ENCODE results near the gene YY1.

DNA sequence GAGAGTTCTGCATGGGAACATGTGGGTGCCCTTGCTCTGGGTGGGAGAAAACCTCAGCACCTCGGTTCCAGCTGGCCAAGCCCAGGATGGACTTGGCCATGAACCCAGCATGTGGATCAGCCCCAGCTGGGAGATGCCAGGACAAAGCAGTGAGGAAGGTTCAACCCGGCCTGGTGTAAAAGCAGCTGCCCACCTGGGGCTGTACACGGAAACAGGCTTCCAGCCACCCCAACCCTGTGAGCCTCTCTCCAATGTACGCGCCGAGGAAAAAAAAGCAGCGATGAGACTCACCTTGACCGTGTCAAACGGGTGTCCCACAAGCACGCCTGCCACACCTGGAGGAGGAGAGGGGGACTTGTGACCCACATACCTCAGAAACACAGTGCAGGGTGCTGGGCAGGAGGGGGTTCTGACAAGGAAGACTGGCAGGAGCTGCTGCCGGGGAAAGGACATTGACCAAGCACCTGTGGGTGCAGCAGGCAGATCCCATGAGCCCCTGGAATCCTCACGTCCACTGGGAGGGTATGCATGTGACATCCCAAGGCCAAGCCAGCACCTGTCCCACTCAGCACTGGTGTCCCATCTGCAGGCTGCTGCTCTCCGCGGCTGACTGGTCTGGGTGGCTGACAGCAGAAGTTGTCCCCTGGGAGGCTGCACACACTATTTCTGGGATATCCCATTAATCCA lies 59.8 kb downstream of the YY1 start:
- TF ChIP-seq, protein P1, sequence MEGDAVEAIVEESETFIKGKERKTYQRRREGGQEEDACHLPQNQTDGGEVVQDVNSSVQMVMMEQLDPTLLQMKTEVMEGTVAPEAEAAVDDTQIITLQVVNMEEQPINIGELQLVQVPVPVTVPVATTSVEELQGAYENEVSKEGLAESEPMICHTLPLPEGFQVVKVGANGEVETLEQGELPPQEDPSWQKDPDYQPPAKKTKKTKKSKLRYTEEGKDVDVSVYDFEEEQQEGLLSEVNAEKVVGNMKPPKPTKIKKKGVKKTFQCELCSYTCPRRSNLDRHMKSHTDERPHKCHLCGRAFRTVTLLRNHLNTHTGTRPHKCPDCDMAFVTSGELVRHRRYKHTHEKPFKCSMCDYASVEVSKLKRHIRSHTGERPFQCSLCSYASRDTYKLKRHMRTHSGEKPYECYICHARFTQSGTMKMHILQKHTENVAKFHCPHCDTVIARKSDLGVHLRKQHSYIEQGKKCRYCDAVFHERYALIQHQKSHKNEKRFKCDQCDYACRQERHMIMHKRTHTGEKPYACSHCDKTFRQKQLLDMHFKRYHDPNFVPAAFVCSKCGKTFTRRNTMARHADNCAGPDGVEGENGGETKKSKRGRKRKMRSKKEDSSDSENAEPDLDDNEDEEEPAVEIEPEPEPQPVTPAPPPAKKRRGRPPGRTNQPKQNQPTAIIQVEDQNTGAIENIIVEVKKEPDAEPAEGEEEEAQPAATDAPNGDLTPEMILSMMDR (conservative IDR thresholded peaks at IDR 0.05; ENCODE audit: low read depth in 2 of 2) = no peak
- TF ChIP-seq EZH2 (IDR thresholded peaks at IDR 0.05; ENCODE audit: low read depth, unreplicated experiment) (no peak), POLR2AphosphoS5 (IDR thresholded peaks at IDR 0.05; ENCODE audit: low read depth) (no peak), CREB1 (CRISPR knock-in tag; IDR thresholded peaks at IDR 0.05; ENCODE audit: low read depth) (no peak)
- TF ChIP-seq, protein P2, sequence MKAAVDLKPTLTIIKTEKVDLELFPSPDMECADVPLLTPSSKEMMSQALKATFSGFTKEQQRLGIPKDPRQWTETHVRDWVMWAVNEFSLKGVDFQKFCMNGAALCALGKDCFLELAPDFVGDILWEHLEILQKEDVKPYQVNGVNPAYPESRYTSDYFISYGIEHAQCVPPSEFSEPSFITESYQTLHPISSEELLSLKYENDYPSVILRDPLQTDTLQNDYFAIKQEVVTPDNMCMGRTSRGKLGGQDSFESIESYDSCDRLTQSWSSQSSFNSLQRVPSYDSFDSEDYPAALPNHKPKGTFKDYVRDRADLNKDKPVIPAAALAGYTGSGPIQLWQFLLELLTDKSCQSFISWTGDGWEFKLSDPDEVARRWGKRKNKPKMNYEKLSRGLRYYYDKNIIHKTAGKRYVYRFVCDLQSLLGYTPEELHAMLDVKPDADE (IDR thresholded peaks at IDR 0.05) = no peak
